Bronchial epithelial cell (primary cell): ENCODE measurements around the gene ANKLE2. TPM values are rescaled to one million over a fixed set of nuclear protein-coding genes. Genes with fewer than 3 reads are reported as not detected.

Source experiments
- DNase-seq: peaks from one replicate; pipeline ENCODE4 v3.0.0-alpha.2; 2010; ENCODE audit warnings: low read depth
- FAIRE-seq: peaks from 2 replicates; lab custom pipeline; 2011; peaks lifted over from hg19 to GRCh38; lab: Jason Lieb, UNC
- H3K27me3 ChIP-seq: 2 replicates; pipeline ENCODE4 v1.5.1; 2011; ENCODE audit warnings: low read length; ENCODE audit not compliant: control insufficient read depth, insufficient read depth
- H3K36me3 ChIP-seq: 2 replicates; pipeline ENCODE4 v1.5.1; 2011; ENCODE audit warnings: low read length; ENCODE audit not compliant: control insufficient read depth, insufficient read depth
- H3K4me3 ChIP-seq: 2 replicates; pipeline ENCODE4 v1.5.1; 2011; ENCODE audit warnings: mild to moderate bottlenecking, low read depth, low read length, control low read depth
- total RNA-seq: library from RNA; depleted of rRNA; stranded (reverse); fragments of >200 nt; gene quantifications from 2 replicates; pipeline ENCODE4 v1.2.1, GENCODE V29; 2014
- TF ChIP-seq, protein P1 (sequence below): IDR thresholded peaks from 2 replicates; pipeline ENCODE4 v1.5.1; 2011; ENCODE audit warnings: mild to moderate bottlenecking, moderate library complexity, low read length, control low read depth, inconsistent platforms; ENCODE audit not compliant: insufficient read depth, severe bottlenecking

Gene ANKLE2
- total RNA-seq, 1 donor from 2014 or later, result 71.6 TPM

DNA sequence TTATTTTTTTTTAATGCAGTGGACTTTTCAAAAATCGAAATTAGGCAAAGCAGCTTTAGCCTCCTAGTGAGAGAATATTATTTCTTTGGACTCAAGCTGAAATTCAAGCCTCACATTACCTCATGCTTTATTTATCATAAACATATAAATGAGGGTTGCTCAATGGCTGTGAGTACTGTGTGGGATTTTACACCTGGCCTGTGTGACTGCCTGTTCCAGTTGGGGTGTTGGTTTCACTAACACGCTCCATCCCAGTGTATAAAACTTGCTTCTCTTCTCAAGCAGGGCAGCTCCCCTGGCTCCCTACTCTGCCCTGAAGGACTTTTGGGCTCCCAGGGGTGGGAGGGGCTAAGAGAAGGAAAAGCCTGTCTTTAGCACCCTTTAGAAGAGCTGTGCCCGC lies 15.0 kb downstream of the ANKLE2 start:
- FAIRE-seq, result no peak

DNA sequence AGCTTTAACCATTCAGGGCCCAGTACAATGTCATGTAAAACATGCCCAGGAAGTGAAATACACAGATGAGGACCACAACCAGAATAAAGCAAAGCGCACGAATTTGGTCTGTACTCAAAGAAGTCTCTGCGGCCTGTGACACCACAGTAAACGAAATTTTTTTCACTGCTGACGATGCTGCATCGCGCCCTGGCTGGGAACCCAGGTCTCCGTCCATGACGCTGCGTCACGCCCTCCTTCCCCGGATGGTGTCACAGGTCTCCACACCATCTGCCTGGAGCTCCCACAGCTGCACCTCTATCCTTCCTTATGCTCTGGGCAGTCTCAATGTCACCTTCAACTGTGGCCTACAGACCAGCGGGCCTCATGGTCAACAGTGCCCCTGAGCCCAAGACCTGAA lies 17.8 kb downstream of the ANKLE2 start:
- FAIRE-seq, result peak; percentile 7
- Histone ChIP-seq H3K27me3 (no peaks in the 10 kb centered on the region), H3K4me3 (no peak overlapping the region), H3K36me3 (peaks cover 59% of the 10 kb centered on the region)
- no peak for DNase-seq
- TF ChIP-seq, protein P1, sequence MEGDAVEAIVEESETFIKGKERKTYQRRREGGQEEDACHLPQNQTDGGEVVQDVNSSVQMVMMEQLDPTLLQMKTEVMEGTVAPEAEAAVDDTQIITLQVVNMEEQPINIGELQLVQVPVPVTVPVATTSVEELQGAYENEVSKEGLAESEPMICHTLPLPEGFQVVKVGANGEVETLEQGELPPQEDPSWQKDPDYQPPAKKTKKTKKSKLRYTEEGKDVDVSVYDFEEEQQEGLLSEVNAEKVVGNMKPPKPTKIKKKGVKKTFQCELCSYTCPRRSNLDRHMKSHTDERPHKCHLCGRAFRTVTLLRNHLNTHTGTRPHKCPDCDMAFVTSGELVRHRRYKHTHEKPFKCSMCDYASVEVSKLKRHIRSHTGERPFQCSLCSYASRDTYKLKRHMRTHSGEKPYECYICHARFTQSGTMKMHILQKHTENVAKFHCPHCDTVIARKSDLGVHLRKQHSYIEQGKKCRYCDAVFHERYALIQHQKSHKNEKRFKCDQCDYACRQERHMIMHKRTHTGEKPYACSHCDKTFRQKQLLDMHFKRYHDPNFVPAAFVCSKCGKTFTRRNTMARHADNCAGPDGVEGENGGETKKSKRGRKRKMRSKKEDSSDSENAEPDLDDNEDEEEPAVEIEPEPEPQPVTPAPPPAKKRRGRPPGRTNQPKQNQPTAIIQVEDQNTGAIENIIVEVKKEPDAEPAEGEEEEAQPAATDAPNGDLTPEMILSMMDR, result no peak

More for the DNA sequence above, 15.0 kb downstream of the ANKLE2 start:
- Histone ChIP-seq H3K4me3 (no peak overlapping the region), H3K27me3 (no peaks in the 10 kb centered on the region), H3K36me3 (peaks cover 62% of the 10 kb centered on the region)
- DNase-seq, result no peak
- TF ChIP-seq, protein P1, result no peak

DNA sequence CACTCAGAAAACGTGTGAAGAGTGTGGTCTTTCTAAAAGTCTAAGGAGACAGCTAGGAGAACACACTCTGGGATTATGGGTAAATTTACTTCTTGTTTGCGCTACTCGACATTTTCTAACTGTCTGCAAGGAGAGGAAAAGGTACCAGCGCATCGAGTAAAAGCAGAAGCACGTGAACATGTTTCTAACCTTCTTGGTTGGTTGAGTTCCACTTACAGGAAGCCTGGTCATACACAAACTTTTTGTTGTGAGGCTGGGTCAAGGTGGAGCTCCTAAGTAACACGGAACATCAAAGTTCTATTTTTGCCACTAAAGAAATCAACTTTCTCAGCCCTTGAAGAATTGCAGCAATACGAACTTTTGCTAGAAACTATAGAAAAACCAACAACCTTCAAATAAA lies 20.0 kb downstream of the ANKLE2 start:
- Histone ChIP-seq H3K27me3 (no peaks in the 10 kb centered on the region), H3K4me3 (no peak overlapping the region), H3K36me3 (peaks cover 44% of the 10 kb centered on the region)
- DNase-seq (no peak), FAIRE-seq (no peak)
- TF ChIP-seq, protein P1, result no peak

DNA sequence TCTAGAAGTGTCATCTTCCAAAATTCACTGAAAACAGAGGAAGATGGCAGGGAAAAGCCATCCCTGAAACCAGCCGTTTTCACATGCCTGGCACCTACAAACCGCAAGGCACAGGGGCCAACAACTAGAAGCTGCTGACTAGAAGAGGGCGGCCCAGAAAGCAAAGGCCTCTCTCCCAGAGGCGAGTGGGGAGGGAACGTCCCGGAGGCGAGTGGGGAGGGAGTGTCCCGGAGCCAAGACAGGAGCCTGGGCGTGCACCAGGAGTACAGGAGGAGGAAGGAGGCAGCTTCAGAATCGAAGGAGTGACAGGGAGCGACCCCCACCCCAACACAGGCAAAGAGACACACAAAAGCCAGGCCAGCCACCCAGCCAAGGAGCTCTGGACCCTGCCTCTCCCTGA lies 21.0 kb downstream of the ANKLE2 start:
- no peak overlapping the region for H3K4me3 ChIP-seq
- peaks cover 47% of the 10 kb centered on the region for H3K36me3 ChIP-seq
- FAIRE-seq, result no peak
- no peak for DNase-seq
- TF ChIP-seq, protein P1, result no peak
- no peaks in the 10 kb centered on the region for H3K27me3 ChIP-seq

DNA sequence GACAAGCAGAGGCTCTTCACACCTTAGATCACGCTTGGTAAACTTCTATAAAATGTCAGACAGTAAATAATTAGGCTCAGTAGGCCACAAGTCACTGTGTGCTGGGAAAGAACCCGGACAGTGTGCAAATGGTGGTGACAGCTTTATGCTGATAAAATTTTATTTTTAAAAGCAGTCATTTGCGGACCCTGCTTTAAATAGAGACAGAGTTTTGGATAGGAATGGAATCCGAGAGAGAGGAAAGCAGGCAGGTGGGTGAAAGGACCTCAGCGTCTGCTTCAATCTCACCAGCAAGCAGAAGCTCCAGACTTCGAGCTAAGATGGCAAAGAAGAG lies 21.4 kb downstream of the ANKLE2 start:
- TF ChIP-seq, protein P1, result no peak
- no peak overlapping the region for H3K4me3 ChIP-seq
- H3K27me3 ChIP-seq, result no peaks in the 10 kb centered on the region
- FAIRE-seq (no peak), DNase-seq (no peak)
- peaks cover 47% of the 10 kb centered on the region for H3K36me3 ChIP-seq

DNA sequence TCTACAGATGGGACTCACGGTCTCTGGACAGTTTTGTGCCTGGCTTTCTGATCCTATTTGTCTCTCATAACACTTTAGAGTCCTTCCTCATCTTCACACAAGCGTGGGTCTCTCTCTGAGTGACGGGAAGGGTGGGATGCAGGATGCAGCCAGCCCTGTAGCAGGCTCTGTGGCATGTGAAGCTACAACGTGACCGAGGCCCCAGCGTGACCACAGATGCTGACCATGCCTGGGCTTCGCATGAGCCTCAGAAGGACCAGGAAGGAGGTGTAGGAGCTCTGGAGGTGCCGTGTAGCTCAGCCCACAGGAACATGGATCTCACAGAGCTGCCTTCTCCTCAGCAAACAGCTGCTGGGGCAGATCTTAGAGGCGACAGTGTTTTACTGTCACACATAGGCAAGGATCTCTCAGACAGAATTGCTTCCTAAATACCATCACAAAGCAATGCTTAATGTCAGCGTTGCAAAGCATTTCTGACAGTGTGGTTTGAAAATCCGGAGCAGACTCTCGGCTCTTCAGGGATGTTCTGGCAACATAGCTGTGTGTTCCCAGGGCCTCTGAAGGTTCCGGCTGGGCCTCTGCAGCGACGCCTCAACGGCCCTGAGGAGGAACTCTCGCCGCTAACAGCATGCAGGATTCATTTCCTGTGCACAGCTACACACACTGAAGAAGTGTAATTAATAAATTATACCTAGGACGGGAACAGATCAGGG lies 21.9 kb downstream of the ANKLE2 start:
- TF ChIP-seq, protein P1, result no peak
- FAIRE-seq (no peak), DNase-seq (no peak)
- H3K27me3 ChIP-seq, result no peaks in the 10 kb centered on the region
- peaks cover 47% of the 10 kb centered on the region for H3K36me3 ChIP-seq
- H3K4me3 ChIP-seq, result no peak overlapping the region
